ENCODE measurements around the gene IFNA13.

Gene IFNA13

GRCh38 chr9:21367957-21368356, at the start of gene IFNA13:
TSS of gene IFNA13 (minus strand) at chr9:21368057. CDS start at chr9:21368010, 47 bp downstream.
- Histone ChIP-seq H3K27me3 (ENCODE audit: insufficient read depth, low read length) (peaks cover 55% of the 10 kb centered on the region), H3K27ac (ENCODE audit: low read depth, low read length) (no peak within 1 kb of the TSS), H3K79me2 (ENCODE audit: control insufficient read depth, insufficient read depth, low read length, unreplicated experiment) (no peaks in the 10 kb centered on the region)

GRCh38 chr9:21415493-21416267, 47.8 kb upstream of the IFNA13 start:
- no peak overlapping the region for H2AFZ ChIP-seq (ENCODE audit: low read length, unreplicated experiment)
- peaks cover 20% of the 10 kb centered on the region for H3K4me1 ChIP-seq (ENCODE audit: control insufficient read depth, insufficient read depth, low read length, unreplicated experiment)
- H3K4me3 ChIP-seq (ENCODE audit: low read depth, low read length) = no peak overlapping the region
- no peaks in the 10 kb centered on the region for H3K36me3 ChIP-seq (ENCODE audit: insufficient read depth, low read length)
- H3K79me2 ChIP-seq (ENCODE audit: control insufficient read depth, insufficient read depth, low read length, unreplicated experiment) = no peaks in the 10 kb centered on the region
- no peak overlapping the region for H3K27ac ChIP-seq (ENCODE audit: low read depth, low read length)
- no peaks in the 10 kb centered on the region for H3K27me3 ChIP-seq (ENCODE audit: insufficient read depth, low read length)

More at GRCh38 chr9:21367957-21368356, at the start of gene IFNA13:
- Histone ChIP-seq H3K4me3 (ENCODE audit: low read depth, low read length) (no peak within 1 kb of the TSS), H3K36me3 (ENCODE audit: insufficient read depth, low read length) (no peaks in the 10 kb centered on the region), H3K4me1 (ENCODE audit: control insufficient read depth, insufficient read depth, low read length, unreplicated experiment) (no peaks in the 10 kb centered on the region), H2AFZ (ENCODE audit: low read length, unreplicated experiment) (no peak within 1 kb of the TSS)

- Histone ChIP-seq H3K79me2 (ENCODE audit: control insufficient read depth, insufficient read depth, low read length, unreplicated experiment) (no peaks in the 10 kb centered on the region), H3K4me3 (ENCODE audit: low read depth, low read length) (no peak overlapping the region), H2AFZ (ENCODE audit: low read length, unreplicated experiment) (no peak overlapping the region), H3K4me1 (ENCODE audit: control insufficient read depth, insufficient read depth, low read length, unreplicated experiment) (peaks cover 19% of the 10 kb centered on the region), H3K36me3 (ENCODE audit: insufficient read depth, low read length) (no peaks in the 10 kb centered on the region), H3K27me3 (ENCODE audit: insufficient read depth, low read length) (no peaks in the 10 kb centered on the region), H3K27ac (ENCODE audit: low read depth, low read length) (no peak overlapping the region)
Observed at GRCh38 chr9:21414220-21414940, 46.5 kb upstream of the IFNA13 start.

- H3K27ac ChIP-seq (ENCODE audit: low read depth, low read length) = no peak overlapping the region
- H3K79me2 ChIP-seq (ENCODE audit: control insufficient read depth, insufficient read depth, low read length, unreplicated experiment) = no peaks in the 10 kb centered on the region
- peaks cover 18% of the 10 kb centered on the region for H3K4me1 ChIP-seq (ENCODE audit: control insufficient read depth, insufficient read depth, low read length, unreplicated experiment)
- no peaks in the 10 kb centered on the region for H3K36me3 ChIP-seq (ENCODE audit: insufficient read depth, low read length)
- H3K4me3 ChIP-seq (ENCODE audit: low read depth, low read length) = no peak overlapping the region
- no peaks in the 10 kb centered on the region for H3K27me3 ChIP-seq (ENCODE audit: insufficient read depth, low read length)
- H2AFZ ChIP-seq (ENCODE audit: low read length, unreplicated experiment) = no peak overlapping the region
Observed at GRCh38 chr9:21413624-21414023, 45.8 kb upstream of the IFNA13 start.

GRCh38 chr9:21413151-21413550, 45.3 kb upstream of the IFNA13 start:
- no peak overlapping the region for H3K27ac ChIP-seq (ENCODE audit: low read depth, low read length)
- H3K36me3 ChIP-seq (ENCODE audit: insufficient read depth, low read length) = no peaks in the 10 kb centered on the region
- H3K79me2 ChIP-seq (ENCODE audit: control insufficient read depth, insufficient read depth, low read length, unreplicated experiment) = no peaks in the 10 kb centered on the region
- no peak overlapping the region for H2AFZ ChIP-seq (ENCODE audit: low read length, unreplicated experiment)
- no peak overlapping the region for H3K4me3 ChIP-seq (ENCODE audit: low read depth, low read length)
- H3K27me3 ChIP-seq (ENCODE audit: insufficient read depth, low read length) = no peaks in the 10 kb centered on the region
- peaks cover 18% of the 10 kb centered on the region for H3K4me1 ChIP-seq (ENCODE audit: control insufficient read depth, insufficient read depth, low read length, unreplicated experiment)

- no peak overlapping the region for H2AFZ ChIP-seq (ENCODE audit: low read length, unreplicated experiment)
- H3K4me3 ChIP-seq (ENCODE audit: low read depth, low read length) = no peak overlapping the region
- H3K27ac ChIP-seq (ENCODE audit: low read depth, low read length) = no peak overlapping the region
- no peaks in the 10 kb centered on the region for H3K36me3 ChIP-seq (ENCODE audit: insufficient read depth, low read length)
- peaks cover 18% of the 10 kb centered on the region for H3K4me1 ChIP-seq (ENCODE audit: control insufficient read depth, insufficient read depth, low read length, unreplicated experiment)
- no peaks in the 10 kb centered on the region for H3K79me2 ChIP-seq (ENCODE audit: control insufficient read depth, insufficient read depth, low read length, unreplicated experiment)
- H3K27me3 ChIP-seq (ENCODE audit: insufficient read depth, low read length) = no peaks in the 10 kb centered on the region
Observed at GRCh38 chr9:21412107-21412506, 44.2 kb upstream of the IFNA13 start.

GRCh38 chr9:21408817-21409216, 41.0 kb upstream of the IFNA13 start, which contains the start of gene IFNA8:
TSS of gene IFNA8 (plus strand) at chr9:21409117. CDS start at chr9:21409177, 60 bp downstream.
- Histone ChIP-seq H3K36me3 (ENCODE audit: insufficient read depth, low read length) (no peaks in the 10 kb centered on the region), H3K4me3 (ENCODE audit: low read depth, low read length) (no peak within 1 kb of the TSS), H3K27me3 (ENCODE audit: insufficient read depth, low read length) (no peaks in the 10 kb centered on the region), H3K4me1 (ENCODE audit: control insufficient read depth, insufficient read depth, low read length, unreplicated experiment) (no peaks in the 10 kb centered on the region), H3K79me2 (ENCODE audit: control insufficient read depth, insufficient read depth, low read length, unreplicated experiment) (no peaks in the 10 kb centered on the region), H3K27ac (ENCODE audit: low read depth, low read length) (no peak within 1 kb of the TSS), H2AFZ (ENCODE audit: low read length, unreplicated experiment) (no peak within 1 kb of the TSS)

- Histone ChIP-seq H3K27ac (ENCODE audit: low read depth, low read length) (no peak overlapping the region), H3K4me1 (ENCODE audit: control insufficient read depth, insufficient read depth, low read length, unreplicated experiment) (no peaks in the 10 kb centered on the region), H3K36me3 (ENCODE audit: insufficient read depth, low read length) (no peaks in the 10 kb centered on the region), H3K79me2 (ENCODE audit: control insufficient read depth, insufficient read depth, low read length, unreplicated experiment) (no peaks in the 10 kb centered on the region), H2AFZ (ENCODE audit: low read length, unreplicated experiment) (no peak overlapping the region), H3K27me3 (ENCODE audit: insufficient read depth, low read length) (peaks cover 9% of the 10 kb centered on the region; the same call in 1 of the 2 replicates), H3K4me3 (ENCODE audit: low read depth, low read length) (no peak overlapping the region)
Observed at GRCh38 chr9:21404146-21404545, 36.3 kb upstream of the IFNA13 start.

GRCh38 chr9:21402386-21403251, 34.8 kb upstream of the IFNA13 start:
- H2AFZ ChIP-seq (ENCODE audit: low read length, unreplicated experiment) = peak overlapping the region; percentile 69

GRCh38 chr9:21399956-21400355, 32.1 kb upstream of the IFNA13 start:
- H3K27ac ChIP-seq (ENCODE audit: low read depth, low read length) = no peak overlapping the region
- peaks cover 4% of the 10 kb centered on the region for H3K4me1 ChIP-seq (ENCODE audit: control insufficient read depth, insufficient read depth, low read length, unreplicated experiment)
- peaks cover 24% of the 10 kb centered on the region for H3K27me3 ChIP-seq (ENCODE audit: insufficient read depth, low read length)
- no peak overlapping the region for H3K4me3 ChIP-seq (ENCODE audit: low read depth, low read length)
- H3K36me3 ChIP-seq (ENCODE audit: insufficient read depth, low read length) = no peaks in the 10 kb centered on the region
- no peak overlapping the region for H2AFZ ChIP-seq (ENCODE audit: low read length, unreplicated experiment)
- H3K79me2 ChIP-seq (ENCODE audit: control insufficient read depth, insufficient read depth, low read length, unreplicated experiment) = no peaks in the 10 kb centered on the region

More at GRCh38 chr9:21402386-21403251, 34.8 kb upstream of the IFNA13 start:
- Histone ChIP-seq H3K36me3 (ENCODE audit: insufficient read depth, low read length) (no peaks in the 10 kb centered on the region), H3K27me3 (ENCODE audit: insufficient read depth, low read length) (peaks cover 10% of the 10 kb centered on the region; the same call in 1 of the 2 replicates), H3K79me2 (ENCODE audit: control insufficient read depth, insufficient read depth, low read length, unreplicated experiment) (no peaks in the 10 kb centered on the region), H3K27ac (ENCODE audit: low read depth, low read length) (no peak overlapping the region), H3K4me3 (ENCODE audit: low read depth, low read length) (peak overlapping the region; percentile 70), H3K4me1 (ENCODE audit: control insufficient read depth, insufficient read depth, low read length, unreplicated experiment) (peaks cover 4% of the 10 kb centered on the region)
